ENCODE data around the gene SCUBE3. TPM values are rescaled to one million over a fixed set of nuclear protein-coding genes. Genes with fewer than 3 reads are reported as not detected.

Gene SCUBE3
- total and polyA plus RNA-seq, 2 experiments from 2014 or later = 78.2 to 78.7 TPM

DNA sequence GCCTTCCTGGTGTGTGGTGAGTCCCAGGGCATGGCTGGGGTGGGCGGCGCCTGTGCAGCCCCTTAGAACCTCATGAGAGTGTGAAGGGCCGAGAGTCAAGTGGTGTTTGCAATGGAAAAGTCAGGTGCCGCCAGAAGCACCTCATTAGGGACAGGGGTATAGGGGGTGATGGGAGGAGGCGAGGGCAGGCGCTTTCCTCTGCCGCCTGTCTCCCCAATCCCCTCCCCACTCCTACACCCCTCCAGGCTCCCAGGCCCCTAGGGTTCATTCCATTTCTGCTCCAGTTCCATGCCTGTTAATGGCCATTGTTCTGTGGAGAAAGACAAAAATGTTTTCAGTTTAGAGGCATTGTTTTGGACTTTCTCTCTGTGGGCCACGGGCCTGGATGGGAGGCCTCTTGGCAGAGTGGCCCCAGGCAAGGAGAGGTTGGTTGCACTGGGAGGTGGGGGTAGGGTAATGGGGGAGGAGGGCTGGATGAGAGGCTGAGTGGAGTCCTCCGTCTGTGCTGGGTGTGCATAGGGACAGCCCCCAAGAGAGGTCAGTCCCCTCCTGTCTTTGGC lies 21.4 kb upstream of the SCUBE3 start:
- Histone ChIP-seq H3K27me3 (no peaks in the 10 kb centered on the region), H3K36me3 (no peaks in the 10 kb centered on the region), H3K27ac (no peak overlapping the region), H3K4me3 (no peak overlapping the region), H3K4me1 (ENCODE audit: low read depth) (peaks cover 14% of the 10 kb centered on the region), H3K9me3 (ENCODE audit: low read depth) (no peaks in the 10 kb centered on the region)
- DNase-seq (ENCODE audit: low read depth in 1 of 2, low spot score in 1 of 2) = no peak
- TF ChIP-seq, protein P1, sequence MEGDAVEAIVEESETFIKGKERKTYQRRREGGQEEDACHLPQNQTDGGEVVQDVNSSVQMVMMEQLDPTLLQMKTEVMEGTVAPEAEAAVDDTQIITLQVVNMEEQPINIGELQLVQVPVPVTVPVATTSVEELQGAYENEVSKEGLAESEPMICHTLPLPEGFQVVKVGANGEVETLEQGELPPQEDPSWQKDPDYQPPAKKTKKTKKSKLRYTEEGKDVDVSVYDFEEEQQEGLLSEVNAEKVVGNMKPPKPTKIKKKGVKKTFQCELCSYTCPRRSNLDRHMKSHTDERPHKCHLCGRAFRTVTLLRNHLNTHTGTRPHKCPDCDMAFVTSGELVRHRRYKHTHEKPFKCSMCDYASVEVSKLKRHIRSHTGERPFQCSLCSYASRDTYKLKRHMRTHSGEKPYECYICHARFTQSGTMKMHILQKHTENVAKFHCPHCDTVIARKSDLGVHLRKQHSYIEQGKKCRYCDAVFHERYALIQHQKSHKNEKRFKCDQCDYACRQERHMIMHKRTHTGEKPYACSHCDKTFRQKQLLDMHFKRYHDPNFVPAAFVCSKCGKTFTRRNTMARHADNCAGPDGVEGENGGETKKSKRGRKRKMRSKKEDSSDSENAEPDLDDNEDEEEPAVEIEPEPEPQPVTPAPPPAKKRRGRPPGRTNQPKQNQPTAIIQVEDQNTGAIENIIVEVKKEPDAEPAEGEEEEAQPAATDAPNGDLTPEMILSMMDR (IDR thresholded peaks at IDR 0.05; ENCODE audit: low read depth, low read length) = no peak

DNA sequence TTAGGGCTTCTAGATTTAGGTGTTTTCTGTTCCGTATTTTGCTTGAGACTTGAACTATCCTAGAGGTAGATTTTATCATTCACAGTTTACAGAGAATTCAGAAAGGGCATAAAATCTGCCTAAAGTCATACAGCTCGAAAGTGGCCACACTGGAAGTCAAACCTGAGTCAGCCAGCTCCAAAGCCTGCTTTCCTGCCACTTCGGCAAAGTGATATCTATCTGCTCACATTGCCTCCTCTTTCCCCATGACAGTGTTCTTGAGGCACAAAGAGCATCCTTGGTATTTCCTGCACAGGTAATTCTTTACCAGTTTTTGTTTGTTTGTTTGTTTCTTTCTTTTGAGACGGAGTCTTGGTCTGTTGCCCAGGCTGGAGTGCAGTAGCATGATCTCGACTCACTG lies 19.4 kb upstream of the SCUBE3 start:
- Histone ChIP-seq H3K4me3 (no peak overlapping the region), H3K36me3 (no peaks in the 10 kb centered on the region), H3K9me3 (ENCODE audit: low read depth) (no peaks in the 10 kb centered on the region), H3K27me3 (no peaks in the 10 kb centered on the region), H3K27ac (no peak overlapping the region), H3K4me1 (ENCODE audit: low read depth) (peaks cover 9% of the 10 kb centered on the region)
- DNase-seq (ENCODE audit: low read depth in 1 of 2, low spot score in 1 of 2) = no peak
- TF ChIP-seq, protein P1 (IDR thresholded peaks at IDR 0.05; ENCODE audit: low read depth, low read length) = no peak

DNA sequence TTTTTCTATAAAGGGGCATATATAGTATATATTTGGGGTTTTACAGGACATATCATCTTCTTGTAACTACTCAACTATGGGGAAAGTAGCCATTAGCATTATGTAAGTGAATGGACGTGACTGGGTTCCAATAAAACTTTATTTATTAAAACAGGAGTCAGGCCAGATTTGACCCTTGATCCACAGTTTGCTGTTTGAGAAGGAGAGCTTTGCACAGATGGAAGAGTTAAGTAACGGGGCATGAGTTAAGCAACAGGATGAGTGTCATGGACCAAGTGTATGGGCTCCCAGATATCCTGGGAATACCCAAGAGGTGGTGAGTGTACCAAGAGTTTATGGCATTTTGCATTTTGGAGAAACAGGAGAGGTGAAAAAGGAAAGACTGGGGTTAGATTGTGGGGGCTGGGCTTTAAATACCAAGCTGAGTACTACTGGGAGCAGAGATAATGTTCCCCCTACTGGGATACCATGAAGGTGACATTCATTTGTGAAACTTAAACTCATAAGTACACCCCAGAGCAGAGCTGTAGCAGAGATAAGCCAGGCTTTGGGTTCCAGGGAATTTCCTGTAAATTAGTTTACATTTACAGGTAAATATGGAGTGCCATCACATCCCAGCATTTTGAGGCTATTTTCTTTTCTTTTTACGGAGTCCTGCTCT lies 18.5 kb upstream of the SCUBE3 start:
- H3K36me3 ChIP-seq = no peaks in the 10 kb centered on the region
- no peak for DNase-seq (ENCODE audit: low read depth in 1 of 2, low spot score in 1 of 2)
- no peak overlapping the region for H3K4me3 ChIP-seq
- no peaks in the 10 kb centered on the region for H3K9me3 ChIP-seq (ENCODE audit: low read depth)
- H3K27me3 ChIP-seq = no peaks in the 10 kb centered on the region
- TF ChIP-seq, protein P1 (IDR thresholded peaks at IDR 0.05; ENCODE audit: low read depth, low read length) = no peak
- peaks cover 9% of the 10 kb centered on the region for H3K4me1 ChIP-seq (ENCODE audit: low read depth)
- H3K27ac ChIP-seq = no peak overlapping the region

DNA sequence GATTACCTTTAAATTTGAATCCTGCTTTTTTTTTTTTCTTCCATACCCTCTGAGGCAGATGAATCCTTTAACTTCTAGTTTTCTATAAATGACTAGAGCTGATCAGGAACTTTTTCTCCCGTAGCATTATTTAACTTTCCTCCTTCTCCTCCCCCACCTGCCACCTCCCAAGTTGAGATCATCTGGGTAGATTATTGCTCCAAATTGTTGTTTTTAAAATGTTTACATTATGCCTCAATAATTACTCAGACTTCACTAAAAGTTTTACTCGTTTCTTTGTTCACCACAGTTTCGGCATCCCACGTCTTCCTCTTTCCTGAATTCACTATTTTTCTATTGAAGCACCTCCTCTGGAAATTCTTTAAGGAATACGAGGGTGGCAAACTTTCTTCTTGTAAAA lies 16.6 kb upstream of the SCUBE3 start:
- TF ChIP-seq, protein P1 (IDR thresholded peaks at IDR 0.05; ENCODE audit: low read depth, low read length) = no peak
- Histone ChIP-seq H3K4me3 (no peak overlapping the region), H3K4me1 (ENCODE audit: low read depth) (peaks cover 12% of the 10 kb centered on the region), H3K27ac (no peak overlapping the region), H3K9me3 (ENCODE audit: low read depth) (no peaks in the 10 kb centered on the region), H3K36me3 (no peaks in the 10 kb centered on the region), H3K27me3 (no peaks in the 10 kb centered on the region)
- no peak for DNase-seq (ENCODE audit: low read depth in 1 of 2, low spot score in 1 of 2)

DNA sequence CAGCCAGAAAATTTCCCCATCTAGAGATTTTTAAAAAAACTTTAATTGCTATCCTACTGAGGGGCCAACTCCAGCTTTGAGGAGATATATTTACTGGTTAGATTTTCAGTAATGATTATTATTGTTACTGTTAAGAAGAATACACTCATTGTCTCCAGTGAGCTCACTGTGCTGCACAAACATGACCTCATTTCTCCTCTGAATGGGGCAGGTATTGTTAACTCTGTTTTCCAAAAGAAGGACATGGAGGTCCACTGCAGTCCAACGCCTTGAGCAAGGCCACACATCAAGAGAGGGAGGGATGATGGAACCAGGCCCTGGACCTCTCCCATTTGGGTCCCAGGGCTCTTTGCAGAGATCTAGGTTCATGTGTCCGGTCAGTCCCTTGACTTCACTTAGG lies 13.9 kb upstream of the SCUBE3 start:
- H3K9me3 ChIP-seq (ENCODE audit: low read depth) = no peaks in the 10 kb centered on the region
- no peak overlapping the region for H3K27ac ChIP-seq
- TF ChIP-seq, protein P1 (IDR thresholded peaks at IDR 0.05; ENCODE audit: low read depth, low read length) = no peak
- no peak overlapping the region for H3K4me3 ChIP-seq
- no peaks in the 10 kb centered on the region for H3K36me3 ChIP-seq
- no peaks in the 10 kb centered on the region for H3K27me3 ChIP-seq
- DNase-seq (ENCODE audit: low read depth in 1 of 2, low spot score in 1 of 2) = no peak
- peaks cover 10% of the 10 kb centered on the region for H3K4me1 ChIP-seq (ENCODE audit: low read depth)

All from cardiac muscle cell (in vitro differentiated cells and primary cell).